Posterior cingulate gyrus (tissue), 11 donors: ENCODE data around the gene ZCWPW2.
A peak's percentile ranks its signal among the peaks of the same experiment; 100 is the strongest.

Experiments used
- DNase-seq, 10 donors: peaks; one replicate each; pipeline versions ENCODE4 v3.0.0 to v3.0.0-alpha.2; 2020 to 2021; ENCODE audit warnings: mixed read lengths in 3 of 10
- intact Hi-C: fragments of 100-400 bp; cut with DNase I; formaldehyde crosslinking; loops from one replicate; pipeline ENCODE4 v1.15.1; 2023

The ZCWPW2 gene

DNA sequence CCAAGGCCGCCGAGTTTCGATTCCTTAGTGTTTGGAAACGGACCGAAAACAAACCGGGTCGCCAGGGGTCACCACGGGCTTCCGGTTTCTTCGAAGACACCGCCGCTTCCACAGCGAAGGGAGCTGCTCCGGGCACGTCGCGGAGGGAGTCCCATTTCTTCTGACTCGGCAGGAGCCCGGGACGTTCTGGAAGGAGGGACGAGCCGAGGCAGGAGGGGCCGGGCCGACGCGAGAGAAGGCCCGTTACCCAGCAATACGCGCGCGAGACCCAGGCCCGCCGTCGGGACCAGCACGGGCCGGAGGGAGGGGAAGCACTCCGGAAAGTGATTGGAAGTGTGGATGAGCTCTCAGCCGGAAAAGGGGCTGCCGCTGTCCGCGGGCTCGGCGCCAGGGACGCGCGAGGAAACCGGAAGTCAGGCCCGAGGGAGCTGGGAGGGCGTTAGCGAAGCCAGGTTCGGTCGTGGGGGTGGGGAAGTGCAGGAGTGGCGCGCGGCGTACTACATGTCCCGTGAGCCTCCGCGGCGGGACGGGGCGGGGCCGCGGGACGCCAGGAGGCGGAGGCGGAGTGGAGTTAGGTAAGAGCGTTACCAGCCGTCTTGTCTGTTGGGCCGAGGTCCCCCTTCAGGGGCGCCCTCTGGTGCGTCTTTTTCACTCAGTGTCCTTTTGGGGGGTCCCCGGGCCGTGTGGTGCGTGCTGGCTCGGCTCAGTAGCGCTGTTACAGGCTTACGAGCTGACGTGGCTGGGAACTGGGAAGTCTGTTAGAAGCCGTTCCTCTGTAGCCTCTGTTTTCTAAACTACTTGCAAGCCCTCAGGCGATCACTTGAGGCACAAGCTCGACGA is at the start of gene ZCWPW2, which contains the start of gene AZI2:
Gene ZCWPW2, plus strand, starts transcription at position 93 of the 840 bp plus-strand sequence. CDS start 64,348 bp downstream, outside the sequence.
Gene AZI2, minus strand, starts transcription at position 196 of the 840 bp plus-strand sequence. CDS start 8,207 bp downstream, outside the sequence.
- intact Hi-C loops: loop anchor here (5.0 kb wide), 1 partner anchor 107 kb away; the partner anchor contains the start of gene CMC1
- peak; percentile 85 to 99 (median 90) for DNase-seq

GRCh38 chr3:28299705-28300104 is 48.8 kb upstream of the ZCWPW2 start:
- intact Hi-C loops: no loop called here
- DNase-seq: no peak

DNA sequence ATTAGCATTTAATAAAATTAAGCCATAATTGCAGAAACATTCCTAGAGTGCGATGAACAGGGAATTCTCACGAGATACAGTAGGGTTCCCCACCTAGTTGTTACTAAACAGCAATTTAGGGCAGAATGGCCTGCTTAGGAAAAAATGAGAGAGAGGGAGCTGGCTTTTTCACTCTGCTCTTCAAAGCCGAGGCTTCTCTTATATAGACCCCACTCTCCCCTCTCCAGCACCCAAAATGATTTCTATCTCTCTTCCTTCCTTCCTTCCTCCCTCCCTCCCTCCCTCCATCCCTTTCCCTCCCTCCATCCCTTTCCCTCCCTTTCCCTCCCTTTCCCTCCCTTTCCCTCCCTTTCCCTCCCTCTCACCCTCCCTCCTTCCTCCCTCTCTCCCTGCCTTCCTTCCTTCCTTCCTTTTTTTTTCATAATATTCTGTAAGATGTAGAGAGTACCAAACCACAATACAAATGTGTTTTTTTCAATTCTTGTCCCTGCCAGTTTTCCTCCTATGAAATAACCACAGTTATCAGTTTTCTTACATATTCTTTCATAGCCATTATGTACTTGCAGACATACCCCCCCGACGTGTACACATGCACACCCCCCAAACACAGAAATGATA is 48.1 kb upstream of the ZCWPW2 start:
- DNase-seq: no peak
- intact Hi-C loops: no loop called here

- no peak for DNase-seq
- intact Hi-C loops: no loop called here
These were observed 46.8 kb upstream of the ZCWPW2 start for GRCh38 chr3:28301688-28302087.

DNA sequence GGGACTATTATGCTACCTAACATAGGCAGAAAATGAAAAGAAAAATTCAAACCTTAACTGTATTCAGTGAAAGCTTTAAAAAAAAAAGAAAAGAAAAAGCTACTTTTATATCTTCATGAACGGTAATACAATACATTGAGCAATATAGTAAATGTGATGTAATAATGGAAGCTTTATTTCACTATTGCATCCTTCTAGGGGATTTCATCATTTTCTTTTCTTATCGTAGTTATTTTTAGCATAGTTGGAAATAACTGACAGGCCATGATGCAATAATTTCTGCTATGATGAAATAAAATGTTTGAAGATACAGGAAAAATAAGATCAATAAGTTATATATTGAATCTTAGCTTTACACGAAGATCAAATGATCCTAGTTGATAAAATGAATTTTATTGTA is 40.3 kb upstream of the ZCWPW2 start:
- no peak for DNase-seq
- intact Hi-C loops: no loop called here

DNA sequence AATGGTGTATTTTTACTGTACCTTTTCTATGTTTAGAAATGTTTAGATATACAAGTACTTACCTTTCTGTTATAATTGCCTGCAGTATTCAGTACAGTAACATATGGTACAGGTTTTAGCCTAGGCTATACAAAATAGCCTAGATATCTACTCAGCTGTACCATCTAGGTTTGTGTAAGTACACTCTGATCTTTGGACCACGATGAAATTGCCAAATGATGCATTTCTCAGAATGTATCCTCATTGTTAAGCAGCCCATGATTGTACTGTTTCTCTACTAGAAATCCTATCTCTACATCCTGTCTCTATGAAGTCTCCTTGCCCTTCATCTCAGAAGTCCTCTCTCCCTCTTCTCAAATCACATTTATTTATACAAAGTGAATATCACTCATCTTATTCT is 32.8 kb upstream of the ZCWPW2 start:
- intact Hi-C loops: no loop called here
- no peak for DNase-seq

- no peak for DNase-seq
- intact Hi-C loops: no loop called here
These were observed 32.3 kb upstream of the ZCWPW2 start for GRCh38 chr3:28316226-28316625.

- intact Hi-C loops: no loop called here
- DNase-seq: peak in 1 of 10 donors; percentile 11
These were observed 31.0 kb upstream of the ZCWPW2 start for GRCh38 chr3:28317438-28318022.

DNA sequence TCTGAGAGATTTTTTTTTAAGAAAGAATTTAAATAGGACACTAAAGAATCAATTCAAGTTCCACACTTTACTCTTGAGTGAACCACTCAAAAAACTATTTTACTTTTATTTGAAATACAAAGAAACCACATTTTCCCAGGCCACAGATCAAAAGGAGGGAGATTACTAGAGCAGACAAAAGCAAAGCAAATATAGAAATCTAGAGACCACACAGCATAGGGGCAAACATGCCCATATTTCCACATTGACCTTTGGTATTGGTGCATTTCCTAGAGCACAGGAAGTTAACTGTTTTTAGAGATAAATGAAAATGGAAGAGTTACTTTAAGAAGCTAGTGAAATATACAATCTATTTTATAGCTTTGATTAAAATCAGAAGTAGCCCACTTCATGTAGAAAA is 27.5 kb upstream of the ZCWPW2 start:
- DNase-seq: no peak
- intact Hi-C loops: loop anchor here (10.0 kb wide), 1 partner anchor 1006 kb away; no protein-coding TSS in a partner anchor

GRCh38 chr3:28322464-28322863 is 26.1 kb upstream of the ZCWPW2 start:
- intact Hi-C loops: loop anchor here (10.0 kb wide), 1 partner anchor 1008 kb away; no protein-coding TSS in a partner anchor
- no peak for DNase-seq

DNA sequence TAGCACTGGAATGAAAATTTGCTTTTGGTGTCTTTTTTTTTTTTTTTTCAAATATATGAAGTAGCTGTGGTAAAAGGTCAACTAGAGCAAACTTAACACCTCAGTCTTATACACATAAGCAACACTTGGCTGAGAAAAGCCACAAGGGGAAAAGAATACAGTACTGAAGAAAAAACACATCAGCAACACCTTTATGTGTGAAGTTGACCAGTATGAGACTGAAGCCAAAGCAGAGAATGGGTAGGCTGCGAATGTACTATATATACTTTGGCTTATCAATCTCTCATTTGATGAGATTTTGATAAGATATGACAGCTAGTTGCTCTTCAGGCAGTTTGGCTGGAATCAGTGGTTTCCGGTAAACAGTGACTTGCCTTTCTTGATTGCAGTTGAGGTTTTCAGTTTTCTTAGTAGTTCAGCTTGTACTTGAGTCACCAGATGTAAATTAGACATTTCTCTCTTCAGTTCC is 22.0 kb upstream of the ZCWPW2 start:
- intact Hi-C loops: loop anchor here (5.0 to 10.0 kb wide), 2 partner anchors 614 to 1012 kb away; no protein-coding TSS in a partner anchor
- DNase-seq: no peak

- intact Hi-C loops: loop anchor here (5.0 to 10.0 kb wide), 2 partner anchors 616 to 1014 kb away; no protein-coding TSS in a partner anchor
- no peak for DNase-seq
These were observed 20.1 kb upstream of the ZCWPW2 start for GRCh38 chr3:28328188-28329151.

DNA sequence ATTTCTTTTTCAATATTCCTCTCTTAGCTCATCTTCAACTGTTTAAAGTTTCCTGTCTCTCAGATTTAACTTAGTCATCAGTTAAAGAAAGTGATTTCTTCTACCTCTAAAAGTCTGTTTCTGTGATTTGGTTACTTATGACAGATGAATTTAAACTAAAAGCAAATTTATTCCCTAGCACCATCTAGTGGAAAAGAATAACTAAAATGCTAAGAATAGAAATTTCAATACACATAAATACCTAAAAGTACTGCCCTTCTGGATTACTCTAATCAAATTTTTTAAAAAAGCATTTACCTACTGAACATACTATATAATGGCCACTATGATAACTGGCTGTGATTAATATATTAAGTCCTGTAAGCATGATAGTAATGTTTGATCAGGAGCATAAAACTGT is 14.0 kb upstream of the ZCWPW2 start:
- DNase-seq: no peak
- intact Hi-C loops: no loop called here

GRCh38 chr3:28335246-28335645 is 13.3 kb upstream of the ZCWPW2 start:
- no peak for DNase-seq
- intact Hi-C loops: no loop called here

GRCh38 chr3:28337230-28337629 is 11.3 kb upstream of the ZCWPW2 start:
- DNase-seq: no peak
- intact Hi-C loops: no loop called here

DNA sequence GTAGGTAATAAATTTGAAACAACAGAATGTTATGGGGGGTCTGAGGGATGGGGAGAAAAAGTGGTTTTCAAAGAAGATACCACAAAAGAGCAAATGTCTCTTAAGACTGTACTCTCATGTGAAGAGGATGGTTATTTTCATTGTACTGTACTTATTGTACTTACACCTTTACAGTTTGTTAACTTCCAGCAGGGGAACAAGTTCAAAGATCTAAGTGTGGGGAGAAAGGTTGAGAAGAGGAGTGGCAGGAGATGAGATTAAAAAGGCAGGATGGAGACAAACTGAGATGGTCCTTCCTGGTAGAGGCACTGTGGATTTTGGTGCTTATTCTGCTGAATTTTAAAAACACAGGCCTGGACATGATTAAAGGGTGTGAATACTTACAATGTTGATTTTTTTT is 5.4 kb upstream of the ZCWPW2 start:
- intact Hi-C loops: no loop called here
- no peak for DNase-seq

- no peak for DNase-seq
- intact Hi-C loops: loop anchor here (5.0 kb wide), 1 partner anchor 103 kb away; the partner anchor contains the start of gene CMC1
These were observed 2.8 kb upstream of the ZCWPW2 start for GRCh38 chr3:28345690-28346089.

- DNase-seq: no peak
These were observed 902 bp upstream of the ZCWPW2 start for GRCh38 chr3:28347374-28348264.

DNA sequence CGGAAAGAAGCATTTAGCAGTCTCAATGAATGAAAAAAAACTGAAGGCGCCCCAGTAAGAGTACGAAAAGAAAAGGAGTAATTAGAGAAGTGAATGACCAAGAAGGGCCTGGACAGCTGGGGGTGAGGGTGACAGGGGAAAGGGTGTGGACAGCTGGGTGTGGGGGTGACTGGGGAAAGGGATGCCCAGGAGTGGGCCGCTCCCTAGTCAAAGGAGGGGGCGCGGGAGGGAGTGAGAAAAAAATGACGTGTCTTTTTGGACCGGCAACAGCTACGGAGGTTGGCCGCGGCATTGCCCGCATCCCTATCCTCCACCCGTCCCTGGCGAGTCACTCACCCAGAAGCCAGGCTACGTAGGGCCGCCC is 274 bp upstream of the ZCWPW2 start:
- no peak for DNase-seq
- intact Hi-C loops: loop anchor here (5.0 kb wide), 1 partner anchor 106 kb away; the partner anchor contains the start of gene CMC1

More at GRCh38 chr3:28347374-28348264, 902 bp upstream of the ZCWPW2 start:
- intact Hi-C loops: loop anchor here (5.0 kb wide), 1 partner anchor 105 kb away; the partner anchor contains the start of gene CMC1
